PC-9 (cell line): ENCODE results near the gene KCNH4. TPM values are rescaled to one million over a fixed set of nuclear protein-coding genes. Genes with fewer than 3 reads are reported as not detected.
"Not testable (repeated sequence)": the region's sequence is repeated elsewhere in the genome, so short reads cannot be mapped to it uniquely, and the experiment has no call there.

Experiments used
- BruUV-seq: library from RNA; stranded (reverse); fragments of 400-500 nt; replicated peaks from 2 replicates; lab custom pipeline; 2021; lab: Mats Ljungman, UMichigan
- CTCF ChIA-PET: fragments of 300-600 bp; sonication (Branson Sonifier 250); formaldehyde crosslinking; loops from one replicate; lab custom pipeline; 2022; ENCODE audit warnings: antibody characterized with exemption; lab: Charles Lee
- POLR2A ChIA-PET: fragments of 300-600 bp; sonication (Branson Sonifier 250); formaldehyde crosslinking; loops from one replicate; lab custom pipeline; 2022; ENCODE audit warnings: antibody characterized with exemption; ENCODE audit not compliant: unreplicated experiment; lab: Charles Lee
- DNase-seq, 2 experiments: peaks; one replicate each; pipeline versions ENCODE4 v3.0.0 to v3.0.0-alpha.2; 2015 to 2022; ENCODE audit warnings: mixed read lengths in 1 of 2
- H2AFZ ChIP-seq: fragments of 200-600 bp; sonication (generic); 2 replicates; pipeline ENCODE4 v1.8.1; 2017; ENCODE audit warnings: antibody characterized with exemption
- H3F3A ChIP-seq: fragments of 200-600 bp; sonication (generic); 2 replicates; pipeline ENCODE4 v1.8.1; 2017; ENCODE audit warnings: antibody characterized with exemption, mild to moderate bottlenecking, low read depth; ENCODE audit not compliant: insufficient read depth
- H3K27ac ChIP-seq: fragments of 200-600 bp; sonication (generic); 2 replicates; pipeline ENCODE4 v1.6.1; 2016; ENCODE audit warnings: mixed run types
- H3K27me3 ChIP-seq: fragments of 200-600 bp; sonication (generic); 2 replicates; pipeline ENCODE4 v1.6.1; 2016; ENCODE audit warnings: low read depth, mixed run types; ENCODE audit not compliant: insufficient read depth
- H3K36me3 ChIP-seq: fragments of 200-600 bp; sonication (generic); 2 replicates; pipeline ENCODE4 v1.6.1; 2016; ENCODE audit warnings: low read depth, mixed run types
- H3K4me1 ChIP-seq: fragments of 200-600 bp; sonication (generic); replicated peaks from 2 replicates; pipeline ENCODE4 v1.6.1; 2016; ENCODE audit warnings: mixed run types; ENCODE audit not compliant: insufficient read depth
- H3K4me2 ChIP-seq: fragments of 200-600 bp; sonication (generic); 2 replicates; pipeline ENCODE4 v1.6.1; 2017; ENCODE audit warnings: mixed run types
- H3K4me3 ChIP-seq: fragments of 200-600 bp; sonication (generic); 2 replicates; pipeline ENCODE4 v1.6.1; 2016; ENCODE audit warnings: mixed run types
- H3K79me2 ChIP-seq: fragments of 200-600 bp; sonication (generic); 2 replicates; pipeline ENCODE4 v1.6.1; 2017; ENCODE audit warnings: low read depth, mixed run types
- H3K9me2 ChIP-seq: fragments of 200-600 bp; sonication (generic); 2 replicates; pipeline ENCODE4 v1.8.1; 2017; ENCODE audit warnings: mild to moderate bottlenecking; ENCODE audit not compliant: insufficient read depth
- H3K9me3 ChIP-seq: fragments of 200-600 bp; sonication (generic); 2 replicates; pipeline ENCODE4 v1.8.1; 2016; ENCODE audit warnings: low read depth; ENCODE audit not compliant: insufficient read depth
- H4K20me1 ChIP-seq: fragments of 200-600 bp; sonication (generic); 2 replicates; pipeline ENCODE4 v1.8.1; 2017; ENCODE audit not compliant: insufficient read depth
- CTCF ChIP-seq: fragments of 200-600 bp; sonication (generic); conservative IDR thresholded peaks from 2 replicates; pipeline ENCODE4 v1.6.1; 2017; ENCODE audit warnings: mixed run types, antibody characterized with exemption, mild to moderate bottlenecking, moderate library complexity
- EZH2 ChIP-seq: fragments of 200-600 bp; sonication (generic); IDR thresholded peaks from 2 replicates; pipeline ENCODE4 v1.8.0; 2017; ENCODE audit warnings: antibody characterized with exemption, low read depth
- intact Hi-C: fragments of 100-400 bp; cut with micrococcal nuclease; formaldehyde crosslinking; loops from one replicate; pipeline ENCODE4 v1.10.0; 2022; ENCODE audit not compliant: unreplicated experiment
- total RNA-seq: library from RNA; stranded (reverse); gene quantifications from 2 replicates; pipeline ENCODE4 v1.2.3, GENCODE V29; 2021

The KCNH4 gene
- total RNA-seq, 1 experiment from 2014 or later = not detected

- DNase-seq = no peak
- no peak overlapping the region for H2AFZ ChIP-seq
- no peak overlapping the region for H3K4me2 ChIP-seq
- no TSS peak for BruUV-seq
- no peaks in the 10 kb centered on the region for H4K20me1 ChIP-seq
- no peaks in the 10 kb centered on the region for H3K36me3 ChIP-seq
- no peak overlapping the region for H3K4me3 ChIP-seq
- H3K79me2 ChIP-seq = no peaks in the 10 kb centered on the region
- H3K27me3 ChIP-seq = no peaks in the 10 kb centered on the region; the same call in 1 of the 2 replicates
- TF ChIP-seq CTCF (no peak), EZH2 (no peak)
- no peak overlapping the region for H3K27ac ChIP-seq
- peaks cover 12% of the 10 kb centered on the region; the same call in 1 of the 2 replicates for H3F3A ChIP-seq
- intact Hi-C loops = no loop called here
- no peaks in the 10 kb centered on the region for H3K9me3 ChIP-seq
- peaks cover 17% of the 10 kb centered on the region; the same call in 1 of the 2 replicates for H3K4me1 ChIP-seq
- POLR2A ChIA-PET = no interaction called here
- CTCF ChIA-PET = no interaction called here
- H3K9me2 ChIP-seq = no peaks in the 10 kb centered on the region
These were observed 6.9 kb upstream of the KCNH4 start for GRCh38 chr17:42187833-42188232.

GRCh38 chr17:42186191-42186590 lies 5.2 kb upstream of the KCNH4 start:
- H3K27ac ChIP-seq, DNase-seq, BruUV-seq, H3K27me3 ChIP-seq, POLR2A ChIA-PET, H4K20me1 ChIP-seq, H3K9me2 ChIP-seq, CTCF ChIA-PET, H3K9me3 ChIP-seq, intact Hi-C loops, H2AFZ ChIP-seq, H3K4me2 ChIP-seq, H3K36me3 ChIP-seq, H3K4me3 ChIP-seq, H3K79me2 ChIP-seq: not testable (repeated sequence)
- H3F3A ChIP-seq = peaks cover 19% of the 10 kb centered on the region; the same call in 1 of the 2 replicates
- peaks cover 19% of the 10 kb centered on the region; the same call in 1 of the 2 replicates for H3K4me1 ChIP-seq

- Histone ChIP-seq H3K27ac (no peak overlapping the region), H3K79me2 (no peaks in the 10 kb centered on the region), H3F3A (peaks cover 19% of the 10 kb centered on the region; the same call in 1 of the 2 replicates), H3K9me2 (no peaks in the 10 kb centered on the region), H3K4me2 (no peak overlapping the region), H3K36me3 (no peaks in the 10 kb centered on the region), H3K27me3 (no peaks in the 10 kb centered on the region; the same call in 1 of the 2 replicates), H4K20me1 (no peaks in the 10 kb centered on the region), H3K4me1 (peaks cover 19% of the 10 kb centered on the region; the same call in 1 of the 2 replicates), H2AFZ (no peak overlapping the region), H3K9me3 (no peaks in the 10 kb centered on the region), H3K4me3 (no peak overlapping the region)
- ChIA-PET POLR2A (no interaction called here), CTCF (no interaction called here)
- TF ChIP-seq EZH2 (no peak), CTCF (no peak)
- no peak for DNase-seq
- intact Hi-C loops = no loop called here
- BruUV-seq = no TSS peak
These were observed 4.6 kb upstream of the KCNH4 start for GRCh38 chr17:42185621-42185930.
